Rectal smooth muscle tissue (tissue), 1 donor: ENCODE measurements around the gene FAM78A.
A peak's percentile ranks its signal among the peaks of the same experiment; 100 is the strongest.

ENCODE experiments used
- H3K27ac ChIP-seq: one replicate; pipeline ENCODE4 v1.7.0; 2013; ENCODE audit warnings: low read depth, low read length, inconsistent platforms
- H3K27me3 ChIP-seq: one replicate; pipeline ENCODE4 v1.7.0; 2013; ENCODE audit warnings: low read length; ENCODE audit not compliant: control insufficient read depth, insufficient read depth
- H3K36me3 ChIP-seq: one replicate; pipeline ENCODE4 v1.7.0; 2013; ENCODE audit warnings: low read length; ENCODE audit not compliant: control insufficient read depth, insufficient read depth
- H3K4me1 ChIP-seq: one replicate; pipeline ENCODE4 v1.7.0; 2013; ENCODE audit warnings: low read length; ENCODE audit not compliant: control insufficient read depth, insufficient read depth
- H3K4me3 ChIP-seq: one replicate; pipeline ENCODE4 v1.7.0; 2013; ENCODE audit warnings: low read length
- H3K9ac ChIP-seq: one replicate; pipeline ENCODE4 v1.7.0; 2013; ENCODE audit warnings: low read length

FAM78A gene

DNA sequence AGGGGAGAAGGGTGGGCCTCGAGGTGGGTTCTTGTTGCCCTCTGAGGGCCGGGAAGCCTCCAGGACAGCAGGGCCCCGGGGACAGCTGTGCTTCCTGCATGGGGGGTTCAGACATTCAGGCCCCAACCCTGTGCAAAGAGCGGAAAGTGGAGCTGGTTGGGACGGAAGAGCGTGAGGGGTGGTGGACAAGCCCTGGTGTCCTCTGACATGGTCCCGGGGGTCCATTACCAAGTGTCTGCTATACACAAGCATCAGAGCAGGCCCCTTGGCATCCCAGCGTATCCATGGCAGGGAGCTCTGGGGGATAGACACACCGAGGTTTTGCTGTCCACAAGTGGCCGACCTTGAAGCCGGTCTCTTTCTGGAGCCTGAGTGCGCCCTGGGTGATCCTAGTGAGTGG lies 22.5 kb upstream of the FAM78A start:
- Histone ChIP-seq H3K27ac (no peak overlapping the region), H3K4me3 (no peak overlapping the region), H3K9ac (no peak overlapping the region)

DNA sequence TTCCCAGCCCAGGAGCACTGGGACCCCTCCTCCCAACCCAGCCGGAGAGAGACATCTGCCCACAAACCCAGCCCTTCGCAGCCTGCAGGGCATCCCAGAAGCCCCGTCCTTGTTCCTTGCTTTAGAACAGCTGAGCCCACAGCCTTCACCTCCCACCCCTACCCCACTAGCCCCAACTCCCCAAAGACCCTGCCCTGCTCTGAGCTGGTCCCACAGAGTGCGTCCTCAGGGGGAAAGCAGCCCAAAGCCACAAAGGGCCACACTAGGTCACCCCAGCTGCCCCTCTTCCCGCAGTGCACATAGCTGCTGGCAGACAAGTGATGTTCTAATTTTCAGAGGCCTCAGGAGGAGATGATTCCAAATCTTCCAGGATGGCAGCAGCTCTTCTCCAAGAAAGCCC lies 22.0 kb upstream of the FAM78A start:
- Histone ChIP-seq H3K27me3 (no peaks in the 10 kb centered on the region), H3K4me1 (no peaks in the 10 kb centered on the region), H3K9ac (no peak overlapping the region), H3K27ac (no peak overlapping the region), H3K4me3 (no peak overlapping the region), H3K36me3 (no peaks in the 10 kb centered on the region)

More for the DNA sequence above, 22.5 kb upstream of the FAM78A start:
- Histone ChIP-seq H3K36me3 (no peaks in the 10 kb centered on the region), H3K4me1 (no peaks in the 10 kb centered on the region), H3K27me3 (no peaks in the 10 kb centered on the region)

DNA sequence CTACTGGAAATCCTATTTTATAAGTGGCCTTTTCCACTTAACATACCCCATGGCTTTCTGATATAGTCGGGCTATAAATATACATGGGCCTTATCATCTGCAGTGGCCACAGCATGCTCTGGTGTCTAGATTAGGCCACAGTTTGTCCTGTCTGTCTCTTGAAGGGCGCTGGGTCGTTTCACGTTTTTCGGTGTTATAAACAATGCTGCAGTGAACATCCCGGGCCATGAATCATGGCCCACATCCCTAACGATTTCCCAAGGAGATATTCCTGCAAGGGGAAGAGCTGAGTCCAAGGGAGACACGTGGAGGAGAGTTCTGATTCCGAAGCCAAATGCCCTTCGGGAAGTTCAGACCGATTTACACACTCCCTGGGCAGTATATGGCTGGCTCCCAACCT lies 21.6 kb upstream of the FAM78A start:
- H3K4me3 ChIP-seq: no peak overlapping the region
- no peak overlapping the region for H3K9ac ChIP-seq
- H3K4me1 ChIP-seq: no peaks in the 10 kb centered on the region
- H3K27ac ChIP-seq: no peak overlapping the region
- no peaks in the 10 kb centered on the region for H3K36me3 ChIP-seq
- no peaks in the 10 kb centered on the region for H3K27me3 ChIP-seq

DNA sequence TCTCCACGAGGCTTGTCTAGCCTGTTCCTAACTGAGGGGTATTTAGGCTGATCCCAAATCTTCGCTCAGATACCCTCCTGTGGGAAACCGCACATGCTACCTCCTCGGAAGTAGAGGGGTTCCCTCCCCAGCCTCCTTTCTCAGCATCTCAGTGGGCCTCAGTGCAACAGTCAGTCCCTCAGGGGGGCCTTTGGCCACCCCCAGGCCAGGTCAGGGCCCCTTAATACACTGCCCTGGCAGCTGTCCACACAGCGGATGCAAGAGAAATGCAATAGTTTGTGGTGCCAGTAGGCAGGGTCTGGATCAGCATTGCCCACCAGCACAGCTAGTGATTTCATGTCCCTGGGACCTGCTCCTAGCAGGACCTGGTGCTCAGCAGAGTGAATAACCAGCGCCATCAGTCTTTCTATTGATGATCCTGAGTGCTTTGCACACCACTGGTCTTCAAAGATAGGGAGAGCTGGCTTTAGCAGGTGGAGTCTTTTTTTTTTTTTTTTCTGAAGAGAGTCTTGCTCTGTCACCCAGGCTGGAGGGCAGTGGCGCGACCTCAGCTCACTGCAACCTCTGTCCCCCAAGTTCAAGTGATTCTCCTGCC lies 20.7 kb upstream of the FAM78A start:
- no peaks in the 10 kb centered on the region for H3K4me1 ChIP-seq

DNA sequence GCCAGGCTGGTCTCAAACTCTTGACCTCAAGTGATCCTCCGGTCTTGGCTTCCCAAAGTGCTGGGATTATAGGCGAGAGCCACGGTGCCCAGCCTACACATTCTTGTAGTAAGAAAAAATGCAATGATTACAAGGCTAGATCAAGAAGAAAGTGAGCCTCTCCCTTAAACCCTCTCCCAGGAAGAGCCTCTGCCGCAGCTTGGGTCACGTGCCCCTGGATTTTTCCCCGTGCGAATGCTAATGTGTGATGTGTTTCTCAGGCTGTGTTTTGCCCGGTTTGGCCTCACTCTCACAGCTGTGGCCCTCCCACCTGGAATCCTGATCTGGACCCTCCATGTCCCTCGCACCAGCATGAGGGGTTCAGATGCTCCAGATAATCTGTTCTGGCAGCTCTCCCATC lies 20.1 kb upstream of the FAM78A start:
- H3K27me3 ChIP-seq: no peaks in the 10 kb centered on the region
- H3K27ac ChIP-seq: no peak overlapping the region
- H3K36me3 ChIP-seq: no peaks in the 10 kb centered on the region
- no peak overlapping the region for H3K4me3 ChIP-seq
- H3K4me1 ChIP-seq: no peaks in the 10 kb centered on the region
- H3K9ac ChIP-seq: no peak overlapping the region

More for the DNA sequence above, 20.7 kb upstream of the FAM78A start:
- no peak overlapping the region for H3K4me3 ChIP-seq
- no peaks in the 10 kb centered on the region for H3K36me3 ChIP-seq
- no peaks in the 10 kb centered on the region for H3K27me3 ChIP-seq
- H3K27ac ChIP-seq: no peak overlapping the region
- H3K9ac ChIP-seq: no peak overlapping the region

DNA sequence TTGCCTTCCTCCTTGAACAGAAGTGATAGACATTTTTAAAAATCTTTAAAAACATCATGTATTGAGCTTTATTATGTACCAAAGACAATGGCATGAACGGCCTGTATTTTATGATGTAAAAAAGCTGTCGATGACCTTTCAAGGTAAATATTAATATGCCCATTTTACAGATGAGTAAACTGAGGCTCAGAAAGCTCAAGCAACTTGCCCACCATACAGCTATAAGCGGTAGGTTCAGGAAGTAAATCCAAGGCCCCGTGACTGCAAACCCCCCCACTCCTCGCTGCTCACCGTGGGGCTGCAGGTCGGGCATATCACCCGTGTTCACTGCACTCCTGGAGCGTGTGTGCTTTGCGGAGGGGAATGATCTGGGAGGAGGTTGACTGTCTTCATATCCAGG lies 16.6 kb upstream of the FAM78A start:
- Histone ChIP-seq H3K4me1 (peaks cover 7% of the 10 kb centered on the region), H3K9ac (no peak overlapping the region), H3K36me3 (no peaks in the 10 kb centered on the region), H3K27ac (no peak overlapping the region), H3K27me3 (no peaks in the 10 kb centered on the region), H3K4me3 (no peak overlapping the region)

DNA sequence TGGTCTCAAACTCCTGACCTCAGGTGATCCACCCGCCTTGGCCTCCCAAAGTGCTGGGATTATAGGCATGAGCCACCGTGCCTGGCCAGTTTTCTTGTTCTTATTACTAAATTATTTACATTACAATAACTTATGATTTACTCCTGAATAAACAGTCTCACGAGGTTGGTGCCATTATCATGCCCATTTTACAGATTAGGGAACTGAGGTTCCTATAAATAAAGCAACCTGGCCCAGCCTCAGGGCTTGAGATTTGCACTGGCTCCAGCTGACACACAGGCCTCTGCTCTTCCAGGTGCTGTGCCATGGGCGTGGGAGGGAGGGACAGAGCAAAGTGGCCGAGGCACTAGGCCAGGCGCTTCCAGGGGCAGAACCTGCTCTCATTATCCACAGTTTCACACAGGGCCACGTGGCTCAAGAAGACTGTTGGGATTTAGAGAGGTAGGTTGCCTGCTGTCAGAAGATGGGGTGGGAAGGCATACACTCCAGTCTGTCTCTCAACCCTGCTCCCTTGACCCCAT lies 15.5 kb upstream of the FAM78A start:
- Histone ChIP-seq H3K4me1 (peaks cover 7% of the 10 kb centered on the region), H3K27me3 (no peaks in the 10 kb centered on the region), H3K4me3 (no peak overlapping the region), H3K27ac (no peak overlapping the region), H3K36me3 (no peaks in the 10 kb centered on the region), H3K9ac (no peak overlapping the region)

DNA sequence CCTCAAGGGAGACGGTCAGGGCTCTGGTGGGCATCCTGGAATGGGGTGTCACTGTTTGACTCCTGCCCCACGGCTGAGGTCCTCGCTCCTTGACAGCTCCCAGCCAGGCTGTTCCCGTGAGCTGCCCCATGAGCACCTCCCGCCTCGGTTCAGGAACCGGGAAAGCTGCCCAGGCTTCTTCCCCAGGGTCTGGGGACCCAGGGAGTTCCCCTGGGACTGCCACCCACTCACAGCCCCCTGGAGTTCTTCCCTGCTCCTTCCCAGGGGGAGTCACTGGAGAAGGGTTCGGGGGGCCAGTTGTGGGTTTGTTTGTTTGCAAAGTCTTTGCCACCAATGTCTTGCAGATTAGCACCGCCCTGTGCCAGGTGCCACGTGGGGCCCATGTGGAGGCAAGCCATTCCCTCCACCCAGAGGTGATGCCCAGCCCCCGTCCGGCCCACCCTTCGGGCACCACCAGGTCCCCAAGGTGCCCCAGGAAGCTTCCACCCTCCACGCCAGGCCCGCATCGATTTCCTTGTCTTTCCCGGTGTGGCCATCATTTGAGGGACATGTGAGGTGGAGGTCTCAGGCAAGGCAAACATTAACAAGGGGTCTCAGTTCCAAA lies 14.6 kb upstream of the FAM78A start:
- H3K9ac ChIP-seq: no peak overlapping the region
- H3K4me3 ChIP-seq: peak overlapping the region; percentile 59
- no peaks in the 10 kb centered on the region for H3K27me3 ChIP-seq
- H3K36me3 ChIP-seq: no peaks in the 10 kb centered on the region
- H3K4me1 ChIP-seq: peaks cover 7% of the 10 kb centered on the region
- H3K27ac ChIP-seq: no peak overlapping the region

DNA sequence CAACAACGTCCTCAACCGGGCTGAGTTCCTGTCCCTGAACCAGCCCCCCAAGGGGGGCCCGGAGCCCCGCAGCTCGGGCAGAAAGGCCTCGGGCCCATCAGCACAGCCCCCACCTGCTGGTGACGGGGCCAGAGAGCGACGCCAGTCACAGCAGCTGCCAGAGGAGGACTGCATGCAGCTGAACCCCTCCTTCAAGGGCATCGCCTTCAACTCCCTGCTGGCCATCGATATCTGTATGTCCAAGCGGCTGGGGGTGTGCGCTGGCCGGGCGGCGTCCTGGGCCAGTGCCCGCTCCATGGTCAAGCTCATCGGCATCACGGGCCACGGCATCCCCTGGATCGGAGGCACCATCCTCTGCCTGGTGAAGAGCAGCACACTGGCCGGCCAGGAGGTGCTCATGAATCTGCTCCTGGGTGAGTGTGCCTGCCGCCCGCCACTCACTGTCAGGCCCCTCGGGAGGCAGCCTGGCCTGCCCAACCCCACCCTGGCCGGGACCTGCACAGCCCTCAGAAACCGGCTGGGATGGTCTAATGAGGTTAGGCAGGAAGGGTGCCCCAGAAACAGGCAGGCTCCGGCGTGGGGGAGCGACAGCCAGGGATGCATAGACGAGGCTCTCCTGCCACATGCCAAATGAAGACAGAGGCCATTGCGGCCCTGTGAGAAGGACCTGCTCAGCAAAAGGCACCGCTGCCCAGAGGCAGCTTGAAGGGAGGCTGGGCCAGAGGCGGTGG lies 13.9 kb upstream of the FAM78A start:
- peaks cover 7% of the 10 kb centered on the region for H3K4me1 ChIP-seq
- H3K27ac ChIP-seq: peak overlapping the region; percentile 57
- no peaks in the 10 kb centered on the region for H3K36me3 ChIP-seq
- peak overlapping the region; percentile 38 for H3K9ac ChIP-seq
- no peaks in the 10 kb centered on the region for H3K27me3 ChIP-seq
- peak overlapping the region; percentile 59 for H3K4me3 ChIP-seq

DNA sequence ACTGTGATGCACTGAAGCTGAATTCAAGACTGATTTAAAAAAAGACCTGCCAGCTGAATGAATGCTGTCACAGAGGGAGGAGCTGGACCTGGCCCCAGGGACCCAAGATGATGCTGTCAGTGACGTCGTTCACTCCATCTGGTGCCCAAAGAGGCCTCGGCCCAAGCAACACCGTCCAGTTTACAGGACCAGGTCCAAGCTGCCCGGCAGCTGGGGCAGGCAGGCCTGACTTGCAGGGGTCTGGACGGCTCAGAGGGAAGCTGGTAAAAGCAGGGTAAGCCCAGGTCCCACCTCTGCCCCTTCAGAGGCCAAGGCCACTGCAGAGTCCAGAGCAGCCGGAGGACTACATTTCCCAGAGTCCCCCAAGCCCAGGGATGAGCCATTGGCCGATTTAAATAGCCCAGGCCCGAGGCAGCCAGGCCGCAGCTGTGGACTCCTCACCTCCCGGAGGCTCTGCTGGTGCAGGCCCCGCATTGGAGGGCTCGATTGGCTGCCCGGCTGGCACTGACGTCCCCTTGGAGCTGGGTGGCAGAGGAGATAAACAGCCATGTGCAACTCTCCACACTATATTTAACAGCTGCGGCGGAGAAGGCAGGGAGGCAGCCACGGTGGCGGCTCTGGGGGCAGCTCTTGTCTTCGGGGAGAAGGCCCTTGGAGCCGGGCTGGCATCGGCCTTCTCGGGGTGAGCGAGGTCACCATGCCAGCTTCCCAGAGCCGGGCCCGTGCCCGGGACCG lies 13.2 kb upstream of the FAM78A start, which contains the start of gene PLPP7:
Gene PLPP7 (plus strand): TSS at position 423 of the 735 bp plus-strand sequence. CDS start 275 bp downstream, at position 698.
- Histone ChIP-seq H3K9ac (peak within 1 kb of the TSS; percentile 38), H3K4me1 (peaks cover 7% of the 10 kb centered on the region), H3K27ac (peak within 1 kb of the TSS; percentile 57), H3K4me3 (peak within 1 kb of the TSS; percentile 59), H3K27me3 (no peaks in the 10 kb centered on the region), H3K36me3 (no peaks in the 10 kb centered on the region)

DNA sequence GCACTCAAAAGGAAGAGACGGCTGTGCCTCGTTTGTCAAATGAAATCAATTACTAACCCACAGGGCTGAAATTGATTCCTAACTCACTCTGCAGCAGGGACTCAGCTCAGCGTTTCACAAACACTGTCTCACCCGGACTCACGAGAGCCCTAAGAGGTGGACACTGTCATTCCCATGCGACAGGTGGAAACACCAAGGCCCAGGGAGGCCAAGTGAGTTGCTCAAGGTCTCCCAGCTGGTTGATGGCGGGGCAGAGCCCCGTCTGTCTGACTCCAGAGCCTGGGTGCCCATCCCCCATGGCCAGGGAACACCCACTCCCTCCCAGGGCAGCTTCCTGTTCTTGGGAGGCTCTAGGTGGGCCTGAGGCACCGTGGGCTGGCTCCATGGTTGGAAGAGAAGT lies 11.9 kb upstream of the FAM78A start:
- Histone ChIP-seq H3K4me1 (peaks cover 7% of the 10 kb centered on the region), H3K27ac (no peak overlapping the region), H3K27me3 (no peaks in the 10 kb centered on the region), H3K9ac (no peak overlapping the region), H3K36me3 (no peaks in the 10 kb centered on the region), H3K4me3 (no peak overlapping the region)

DNA sequence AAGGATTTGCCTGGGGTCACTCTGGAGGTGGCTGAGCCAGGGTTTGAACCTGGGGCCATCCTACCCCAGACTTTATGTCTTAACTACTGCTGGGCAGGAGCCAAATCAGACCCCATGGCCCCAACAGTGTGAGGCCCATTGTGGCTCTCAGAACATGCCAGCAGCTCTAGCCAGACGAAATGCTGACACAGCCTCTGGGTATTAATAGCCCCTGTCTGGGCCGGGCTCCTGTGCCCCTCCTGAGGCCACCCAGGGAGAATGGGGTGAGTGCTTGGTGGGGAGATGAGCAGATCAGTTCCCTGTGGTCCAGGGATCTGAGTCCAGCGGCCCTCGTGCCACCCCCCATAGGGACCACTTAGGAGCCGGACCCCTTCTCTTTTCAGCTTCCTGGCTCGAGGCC lies 11.0 kb upstream of the FAM78A start:
- peaks cover 7% of the 10 kb centered on the region for H3K4me1 ChIP-seq
- no peak overlapping the region for H3K9ac ChIP-seq
- H3K4me3 ChIP-seq: no peak overlapping the region
- H3K27ac ChIP-seq: no peak overlapping the region
- H3K27me3 ChIP-seq: peaks cover under 1% of the 10 kb centered on the region
- no peaks in the 10 kb centered on the region for H3K36me3 ChIP-seq
